A673 (cell line): Measurements from ENCODE around the gene TEX35. TPM values are rescaled to one million over a fixed set of nuclear protein-coding genes. Genes with fewer than 3 reads are reported as not detected.

Source experiments
- BruUV-seq: library from RNA; stranded (reverse); fragments of 400-500 nt; replicated peaks from 2 replicates; lab custom pipeline; 2021; lab: Mats Ljungman, UMichigan
- CTCF ChIA-PET: fragments of 300-600 bp; sonication (Branson Sonifier 250); formaldehyde crosslinking; loops from one replicate; lab custom pipeline; 2022; ENCODE audit warnings: antibody characterized with exemption; lab: Charles Lee
- POLR2A ChIA-PET: fragments of 300-600 bp; sonication (Branson Sonifier 250); formaldehyde crosslinking; loops from one replicate; lab custom pipeline; 2022; ENCODE audit warnings: antibody characterized with exemption; ENCODE audit not compliant: low non-redundant PET; lab: Charles Lee
- DNase-seq: peaks from one replicate; pipeline ENCODE4 v3.0.0-alpha.2; 2015; ENCODE audit warnings: low spot score
- H3K27ac ChIP-seq: fragments of 200-600 bp; sonication (generic); 2 replicates; pipeline ENCODE4 v1.5.1; 2016; ENCODE audit warnings: mixed run types, low read depth, mild to moderate bottlenecking, mixed read lengths, antibody characterized with exemption, low read length; ENCODE audit not compliant: poor library complexity, severe bottlenecking
- H3K27me3 ChIP-seq: fragments of 200-600 bp; sonication (generic); replicated peaks from 2 replicates; pipeline ENCODE4 v1.6.1; 2017; ENCODE audit warnings: mixed run types, low read depth, mild to moderate bottlenecking, mixed read lengths, antibody characterized with exemption, low read length; ENCODE audit not compliant: insufficient read depth, poor library complexity
- H3K36me3 ChIP-seq: fragments of 200-600 bp; sonication (generic); 2 replicates; pipeline ENCODE4 v1.6.1; 2016; ENCODE audit warnings: mixed run types, mild to moderate bottlenecking, mixed read lengths, antibody characterized with exemption, low read length; ENCODE audit not compliant: insufficient read depth, poor library complexity, severe bottlenecking
- H3K4me1 ChIP-seq: fragments of 200-600 bp; sonication (generic); 2 replicates; pipeline ENCODE4 v1.6.1; 2017; ENCODE audit warnings: mixed run types, mild to moderate bottlenecking, mixed read lengths, antibody characterized with exemption, low read length; ENCODE audit not compliant: insufficient read depth, poor library complexity, severe bottlenecking
- H3K4me3 ChIP-seq: fragments of 200-600 bp; sonication (generic); 2 replicates; pipeline ENCODE4 v1.5.1; 2016; ENCODE audit warnings: low read depth, mixed run types, mild to moderate bottlenecking, mixed read lengths, low read length; ENCODE audit not compliant: poor library complexity, severe bottlenecking
- H3K9me3 ChIP-seq: fragments of 200-600 bp; sonication (generic); 2 replicates; pipeline ENCODE4 v1.6.1; 2016; ENCODE audit warnings: mixed run types, low read depth, mild to moderate bottlenecking, mixed read lengths, antibody characterized with exemption, low read length; ENCODE audit not compliant: poor library complexity, severe bottlenecking
- CTCF ChIP-seq: fragments of 300-800, 200-600 bp; sonication (generic); conservative IDR thresholded peaks from 2 replicates; pipeline ENCODE4 v1.5.1; 2017; ENCODE audit warnings: low read depth, mild to moderate bottlenecking, antibody characterized with exemption, low read length, moderate library complexity, mixed read lengths
- EZH2 ChIP-seq: fragments of 200-600 bp; sonication (generic); IDR thresholded peaks from 2 replicates; pipeline ENCODE4 v1.6.1; 2017; ENCODE audit warnings: borderline replicate concordance, low read depth, mild to moderate bottlenecking, mixed read lengths, antibody characterized with exemption, low read length; ENCODE audit not compliant: poor library complexity, severe bottlenecking
- intact Hi-C: fragments of 100-400 bp; cut with micrococcal nuclease; formaldehyde crosslinking; loops from one replicate; pipeline ENCODE4 v1.10.0; 2022; ENCODE audit not compliant: unreplicated experiment
- total RNA-seq: library from RNA; stranded (reverse); gene quantifications from 2 replicates; pipeline ENCODE4 v1.2.3, GENCODE V29; 2021

TEX35 gene
- total RNA-seq, 1 experiment from 2014 or later: not detected

- Histone ChIP-seq H3K4me1 (no peaks in the 10 kb centered on the region), H3K27me3 (no peaks in the 10 kb centered on the region), H3K9me3 (no peaks in the 10 kb centered on the region), H3K27ac (no peak overlapping the region), H3K36me3 (no peaks in the 10 kb centered on the region), H3K4me3 (no peak overlapping the region)
- intact Hi-C loops: no loop called here
- CTCF ChIA-PET: no interaction called here
- no peak for TF ChIP-seq CTCF
- TF ChIP-seq EZH2: no peak
- BruUV-seq: no TSS peak
- POLR2A ChIA-PET: interaction anchor here (0.6 kb wide), 1 partner anchor 33 kb away, joined by 3 read pairs; no protein-coding TSS in a partner anchor
- DNase-seq: no peak
These were observed 24.0 kb downstream of the TEX35 start for GRCh38 chr1:178536844-178537371.

GRCh38 chr1:178537382-178538090 is 24.6 kb downstream of the TEX35 start:
- no peak for DNase-seq
- H3K4me1 ChIP-seq: no peaks in the 10 kb centered on the region
- POLR2A ChIA-PET: no interaction called here
- H3K36me3 ChIP-seq: no peaks in the 10 kb centered on the region
- no peak for TF ChIP-seq EZH2
- no peak for TF ChIP-seq CTCF
- BruUV-seq: no TSS peak
- intact Hi-C loops: no loop called here
- CTCF ChIA-PET: no interaction called here
- no peak overlapping the region for H3K27ac ChIP-seq
- no peak overlapping the region for H3K4me3 ChIP-seq
- no peaks in the 10 kb centered on the region for H3K9me3 ChIP-seq
- no peaks in the 10 kb centered on the region for H3K27me3 ChIP-seq

- no peak for DNase-seq
- H3K4me1 ChIP-seq: no peaks in the 10 kb centered on the region
- TF ChIP-seq CTCF (no peak), EZH2 (no peak)
- ChIA-PET CTCF (interaction anchor here (0.5 to 0.6 kb wide), 2 partner anchors 215 to 232 kb away, joined by 4 to 7 read pairs; no protein-coding TSS in a partner anchor), POLR2A (no interaction called here)
- H3K27ac ChIP-seq: no peak overlapping the region
- H3K36me3 ChIP-seq: no peaks in the 10 kb centered on the region
- BruUV-seq: no TSS peak
- no peak overlapping the region for H3K4me3 ChIP-seq
- H3K9me3 ChIP-seq: no peaks in the 10 kb centered on the region
- intact Hi-C loops: no loop called here
- H3K27me3 ChIP-seq: no peaks in the 10 kb centered on the region
These were observed 25.4 kb downstream of the TEX35 start for GRCh38 chr1:178538192-178538916.
